Endometrium (tissue), 2 donors: ENCODE results near the gene YIF1A.

Experiments
- FAIRE-seq: peaks from 2 replicates; lab custom pipeline; 2012; peaks lifted over from hg19 to GRCh38; lab: Jason Lieb, UNC
- donor health status: control.
- donor health status: control.

The YIF1A gene

GRCh38 chr11:66239998-66240780 is 48.8 kb downstream of the YIF1A start:
- no peak for FAIRE-seq

DNA sequence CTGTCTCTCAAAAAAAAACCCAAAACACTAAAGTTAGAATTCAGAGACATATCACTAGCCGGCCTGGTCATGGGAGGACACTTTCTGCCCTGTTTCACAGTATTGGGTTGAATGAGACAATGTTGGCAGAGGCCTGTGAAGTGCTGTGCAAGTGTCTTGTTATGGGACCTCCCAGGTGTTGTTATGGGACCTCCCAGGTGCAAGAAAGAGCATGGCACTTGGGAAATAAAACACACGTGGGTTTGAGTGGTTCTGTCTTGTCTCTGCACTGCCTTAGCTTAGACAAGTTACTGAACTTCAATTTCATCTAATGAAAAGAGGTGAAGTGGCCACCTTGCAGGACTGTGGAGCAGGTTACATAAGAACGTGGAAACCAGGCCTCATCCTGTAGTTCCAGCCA is 49.4 kb downstream of the YIF1A start:
- no peak for FAIRE-seq

DNA sequence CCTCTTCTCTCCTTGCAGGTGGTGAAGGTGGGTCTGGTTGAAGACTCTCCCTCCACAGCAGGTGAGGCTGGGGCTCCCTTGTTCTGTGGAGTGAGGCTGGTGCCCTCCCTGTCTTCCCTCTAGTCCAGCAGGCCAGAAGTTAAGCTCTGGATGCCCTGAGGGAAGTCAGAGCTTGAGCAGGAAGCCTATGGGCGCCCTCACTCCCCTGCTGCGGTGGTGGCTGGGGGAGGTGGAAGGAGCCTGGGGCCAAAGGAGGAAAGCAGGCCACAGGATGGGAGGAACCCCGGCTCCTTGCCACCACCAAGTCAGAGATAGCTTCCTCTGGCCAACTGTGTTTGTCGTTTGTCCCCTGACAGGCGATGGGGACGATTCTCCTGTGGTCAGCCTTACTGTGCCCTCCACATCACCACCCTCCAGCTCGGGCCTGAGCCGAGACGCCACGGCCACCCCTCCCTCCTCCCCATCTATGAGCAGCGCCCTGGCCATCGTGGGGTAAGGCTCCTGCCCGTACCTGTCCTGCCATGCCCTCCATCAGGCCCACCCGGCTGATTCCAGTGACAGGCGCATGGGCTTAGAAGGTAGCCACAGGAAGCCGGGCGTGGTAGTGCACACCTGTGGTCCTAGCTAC is 50.0 kb downstream of the YIF1A start:
- FAIRE-seq, result no peak

DNA sequence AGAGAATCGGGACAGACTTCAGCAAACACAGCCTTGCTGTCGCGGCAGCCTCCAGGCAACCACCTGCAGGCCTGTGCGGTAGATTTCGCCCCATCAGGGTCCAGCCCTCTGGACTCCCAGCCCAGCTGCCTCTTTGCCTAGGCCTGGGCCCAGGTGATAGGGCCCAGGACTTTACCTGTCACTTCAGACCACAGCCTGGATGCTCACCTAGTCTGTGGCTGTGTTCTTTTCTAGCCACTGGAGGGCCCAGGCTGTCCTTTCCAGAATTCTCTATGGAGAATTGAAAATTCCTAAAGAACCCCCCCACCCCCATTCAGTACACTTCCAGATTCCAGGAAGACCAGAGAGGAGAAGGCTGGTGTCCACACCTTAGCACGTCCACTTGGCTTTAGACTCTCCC is 51.1 kb downstream of the YIF1A start:
- FAIRE-seq, result no peak

GRCh38 chr11:66235141-66235540 is 53.8 kb downstream of the YIF1A start:
- no peak for FAIRE-seq
